ENCODE measurements around the gene IL27RA.

The IL27RA gene

DNA sequence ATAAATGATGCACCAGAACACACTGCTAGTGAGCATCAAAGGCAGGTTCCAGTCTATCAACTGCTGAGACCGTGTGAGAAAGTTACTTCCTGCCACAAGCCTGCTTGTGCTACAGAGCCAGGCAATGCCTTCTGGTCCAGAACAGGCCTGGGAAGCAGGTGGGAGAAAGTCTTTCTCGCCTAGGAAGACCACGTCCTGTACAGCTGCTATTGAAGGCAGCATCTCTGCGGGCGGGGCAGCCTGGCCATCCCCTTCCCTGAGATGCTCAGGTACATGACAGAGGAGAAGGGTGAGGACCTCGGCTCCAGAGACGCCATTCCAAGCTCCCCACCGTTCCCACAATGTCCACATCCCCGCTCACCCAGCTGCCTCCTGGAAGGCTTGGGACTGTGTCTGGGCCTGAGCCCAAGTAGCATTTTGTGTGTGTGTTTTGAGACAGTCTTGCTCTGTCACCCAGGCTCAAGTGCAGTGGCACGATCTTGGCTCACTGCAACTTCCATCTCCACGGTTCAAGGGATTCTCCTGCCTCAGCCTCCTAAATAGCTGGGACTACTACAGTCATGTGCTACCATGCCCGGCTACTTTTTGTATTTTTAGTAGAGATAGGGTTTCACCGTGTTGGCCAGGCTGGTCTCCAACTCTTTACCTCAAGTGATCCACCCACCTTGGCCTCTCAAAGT, 28.9 kb upstream of the IL27RA start:
- peak overlapping the region; percentile 35 for H3K27ac ChIP-seq (ENCODE audit: low read length)

DNA sequence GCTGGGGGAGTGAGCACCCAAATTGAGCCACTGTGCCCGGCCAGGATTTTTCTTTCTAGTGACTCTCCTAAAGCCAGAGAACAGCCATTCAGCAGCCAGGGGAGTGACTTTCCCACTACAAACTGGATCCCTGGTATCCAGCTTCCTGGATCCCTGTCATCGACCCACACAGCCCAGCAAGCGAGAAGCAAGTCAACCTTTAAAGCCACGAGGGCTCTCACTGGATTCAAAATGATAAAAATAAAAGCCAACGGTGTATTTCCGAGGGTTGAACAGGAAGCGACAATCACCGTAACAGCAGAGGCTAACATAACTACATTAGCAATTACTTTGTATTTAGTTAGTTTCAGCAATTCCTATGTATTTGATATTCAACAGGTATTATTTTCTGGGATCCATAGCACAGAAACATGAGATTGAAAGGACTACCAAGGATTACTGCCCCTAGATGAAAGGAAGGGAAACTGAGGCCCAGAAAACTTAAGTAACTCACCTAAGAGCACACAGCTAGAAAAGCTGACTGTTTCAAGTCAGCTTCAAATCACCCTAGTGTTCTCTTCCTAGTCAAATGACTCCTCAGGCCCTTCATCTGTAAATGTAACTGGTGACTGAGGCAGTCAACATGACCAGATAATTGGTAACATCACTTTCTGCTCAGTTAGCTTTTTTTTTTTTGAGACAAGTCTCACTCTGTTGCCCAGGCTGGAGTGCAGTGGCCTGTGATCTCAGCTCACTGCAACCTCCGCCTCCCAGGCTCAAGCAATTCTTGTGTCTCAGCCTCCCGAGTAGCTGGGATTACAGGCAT, 28.1 kb upstream of the IL27RA start:
- H3K4me3 ChIP-seq (ENCODE audit: low read depth in 1 of 2, low read length in 2 of 2), result no peak overlapping the region
- no peaks in the 10 kb centered on the region for H3K9me3 ChIP-seq (ENCODE audit: control insufficient read depth in 1 of 2, low read length in 2 of 2)
- H3K27me3 ChIP-seq (ENCODE audit: low read depth, low read length), result no peaks in the 10 kb centered on the region
- peaks cover 0 to 7% of the 10 kb centered on the region in 2 donors for H3K36me3 ChIP-seq (ENCODE audit: control insufficient read depth in 1 of 2, insufficient read depth in 2 of 2, low read length in 2 of 2)
- peaks cover 0 to 4% of the 10 kb centered on the region in 2 donors for H3K4me1 ChIP-seq (ENCODE audit: control insufficient read depth in 1 of 2, insufficient read depth in 2 of 2, low read length in 2 of 2)
- peak overlapping the region; percentile 35 for H3K27ac ChIP-seq (ENCODE audit: low read length)

More for the DNA sequence above, 28.9 kb upstream of the IL27RA start:
- H3K36me3 ChIP-seq (ENCODE audit: control insufficient read depth in 1 of 2, insufficient read depth in 2 of 2, low read length in 2 of 2), result peaks cover 0 to 10% of the 10 kb centered on the region in 2 donors
- no peaks in the 10 kb centered on the region for H3K27me3 ChIP-seq (ENCODE audit: low read depth, low read length)
- peaks cover 0 to 4% of the 10 kb centered on the region in 2 donors for H3K4me1 ChIP-seq (ENCODE audit: control insufficient read depth in 1 of 2, insufficient read depth in 2 of 2, low read length in 2 of 2)
- H3K4me3 ChIP-seq (ENCODE audit: low read depth in 1 of 2, low read length in 2 of 2), result no peak overlapping the region
- no peaks in the 10 kb centered on the region for H3K9me3 ChIP-seq (ENCODE audit: control insufficient read depth in 1 of 2, low read length in 2 of 2)

DNA sequence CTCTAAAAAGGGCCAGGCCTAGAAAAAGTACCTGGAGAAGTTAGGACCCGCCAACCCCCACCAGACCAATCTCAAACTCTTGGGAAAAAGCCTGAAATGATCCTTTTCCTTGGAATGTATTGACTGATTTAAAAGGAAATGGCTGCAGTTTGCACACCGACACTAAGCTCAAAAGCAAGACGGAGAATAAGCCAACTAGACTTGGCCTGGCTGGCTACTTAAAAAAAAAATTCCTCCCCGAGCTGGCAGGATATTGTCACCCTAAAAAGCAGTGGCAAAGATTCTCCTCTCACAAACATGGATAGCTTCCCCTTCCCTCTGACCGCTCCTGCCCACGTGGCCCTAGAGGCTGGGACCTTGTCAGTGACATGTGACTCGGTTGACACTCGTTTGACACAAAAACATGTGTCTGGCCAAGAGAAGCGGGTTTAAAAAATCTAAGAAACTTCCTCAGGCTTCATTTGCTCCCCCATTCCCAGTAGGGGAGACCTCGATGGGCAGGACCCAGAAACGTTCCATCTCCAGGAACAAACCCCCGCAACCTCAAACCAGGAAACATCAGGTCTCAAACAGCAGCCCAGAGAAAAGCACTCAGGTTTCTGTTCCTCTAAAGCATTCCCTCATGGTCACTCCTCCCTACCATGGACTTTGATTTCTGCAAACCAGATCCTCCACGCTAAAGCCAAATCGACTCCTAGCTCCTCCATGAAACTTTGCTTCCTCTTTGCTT, 26.8 kb upstream of the IL27RA start:
- H3K27me3 ChIP-seq (ENCODE audit: low read depth, low read length), result no peaks in the 10 kb centered on the region
- H3K9me3 ChIP-seq (ENCODE audit: control insufficient read depth in 1 of 2, low read length in 2 of 2), result no peaks in the 10 kb centered on the region
- peaks cover 0 to 4% of the 10 kb centered on the region in 2 donors for H3K4me1 ChIP-seq (ENCODE audit: control insufficient read depth in 1 of 2, insufficient read depth in 2 of 2, low read length in 2 of 2)
- H3K4me3 ChIP-seq (ENCODE audit: low read depth in 1 of 2, low read length in 2 of 2), result peak overlapping the region; percentile 60 to 73
- peak overlapping the region; percentile 96 for H3K27ac ChIP-seq (ENCODE audit: low read length)
- H3K36me3 ChIP-seq (ENCODE audit: control insufficient read depth in 1 of 2, insufficient read depth in 2 of 2, low read length in 2 of 2), result peaks cover 0 to 7% of the 10 kb centered on the region in 2 donors

DNA sequence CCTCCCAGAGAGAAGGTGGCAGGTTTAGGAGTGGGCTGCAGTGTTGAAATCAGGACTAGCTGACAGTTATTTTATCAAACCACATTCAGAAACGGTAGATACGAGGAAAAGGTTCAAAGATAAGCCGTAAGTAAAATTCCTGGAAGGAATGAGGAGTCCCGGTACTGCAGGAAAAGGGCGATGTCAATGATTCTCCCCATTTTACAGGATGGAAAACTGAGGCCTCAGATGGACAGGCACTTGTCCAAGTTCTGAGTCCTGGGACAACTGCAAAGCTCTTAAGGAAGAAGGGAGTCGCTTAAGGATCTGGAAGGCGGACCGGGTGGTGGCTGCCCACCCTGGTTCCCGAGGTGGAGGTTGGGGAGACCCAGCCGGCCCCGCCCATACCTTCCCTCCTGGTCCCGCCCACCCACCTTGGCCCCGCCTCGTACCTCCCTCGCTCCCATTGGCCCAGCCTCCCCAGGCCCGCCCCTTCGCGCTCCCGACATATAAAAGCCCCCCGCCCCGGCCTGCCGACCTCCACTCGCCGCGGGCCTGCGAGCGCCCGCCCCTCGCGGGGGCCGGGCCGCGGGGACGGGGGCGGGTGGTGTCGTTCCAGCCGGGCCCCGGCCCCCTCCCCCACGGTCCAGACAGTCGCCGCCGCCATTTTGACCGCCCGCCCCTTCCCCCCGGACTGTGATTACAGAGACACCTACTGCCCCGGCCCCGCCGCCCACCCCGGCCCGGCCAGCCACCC, 26.0 kb upstream of the IL27RA start:
- no peaks in the 10 kb centered on the region for H3K27me3 ChIP-seq (ENCODE audit: low read depth, low read length)
- no peaks in the 10 kb centered on the region for H3K9me3 ChIP-seq (ENCODE audit: control insufficient read depth in 1 of 2, low read length in 2 of 2)
- peaks cover 0 to 7% of the 10 kb centered on the region in 2 donors for H3K36me3 ChIP-seq (ENCODE audit: control insufficient read depth in 1 of 2, insufficient read depth in 2 of 2, low read length in 2 of 2)
- H3K27ac ChIP-seq (ENCODE audit: low read length), result peak overlapping the region; percentile 96
- H3K4me1 ChIP-seq (ENCODE audit: control insufficient read depth in 1 of 2, insufficient read depth in 2 of 2, low read length in 2 of 2), result peaks cover 0 to 4% of the 10 kb centered on the region in 2 donors
- peak overlapping the region; percentile 60 to 73 for H3K4me3 ChIP-seq (ENCODE audit: low read depth in 1 of 2, low read length in 2 of 2)

DNA sequence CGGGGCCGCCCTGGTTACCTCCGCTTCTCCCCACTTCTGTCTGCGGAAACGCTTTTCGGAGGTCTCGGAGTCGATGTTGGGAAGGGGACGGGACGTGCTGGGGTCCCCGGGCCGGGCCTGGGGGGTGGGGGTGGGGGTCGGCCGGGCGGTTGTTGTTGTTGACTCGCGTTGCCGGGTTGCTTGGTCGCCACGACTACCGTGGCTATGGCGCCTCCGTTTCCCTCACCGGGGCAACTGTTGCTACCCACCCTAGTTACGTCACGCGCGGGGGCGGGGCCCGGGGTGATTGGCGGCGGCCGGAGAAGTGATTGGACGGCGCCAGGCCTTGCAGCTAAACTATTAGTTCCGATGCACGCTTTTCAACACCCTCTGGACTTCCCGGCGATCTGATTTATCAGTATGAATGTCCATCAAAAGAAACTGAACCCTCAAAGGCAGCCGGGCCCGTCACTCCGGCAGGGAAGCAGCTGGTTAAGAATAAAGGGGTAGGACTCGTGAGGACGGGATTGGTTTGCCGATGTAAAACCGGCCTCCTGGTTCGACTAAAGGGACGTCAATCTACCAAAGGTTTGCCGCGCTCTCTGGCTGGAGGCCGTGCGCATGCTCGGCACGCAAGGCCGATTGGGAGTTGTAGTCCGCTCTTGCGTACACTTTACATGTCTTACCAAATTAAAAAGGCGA, 25.3 kb upstream of the IL27RA start, which contains the start of gene RFX1:
Gene RFX1 (minus strand): TSS at position 236 of the 681 bp plus-strand sequence. CDS start 12,477 bp downstream, outside the sequence.
- Histone ChIP-seq H3K36me3 (ENCODE audit: control insufficient read depth in 1 of 2, insufficient read depth in 2 of 2, low read length in 2 of 2) (peaks cover 0 to 7% of the 10 kb centered on the region in 2 donors), H3K27me3 (ENCODE audit: low read depth, low read length) (no peaks in the 10 kb centered on the region), H3K9me3 (ENCODE audit: control insufficient read depth in 1 of 2, low read length in 2 of 2) (no peaks in the 10 kb centered on the region), H3K4me3 (ENCODE audit: low read depth in 1 of 2, low read length in 2 of 2) (peak within 1 kb of the TSS; percentile 71 to 73), H3K4me1 (ENCODE audit: control insufficient read depth in 1 of 2, insufficient read depth in 2 of 2, low read length in 2 of 2) (peaks cover 0 to 4% of the 10 kb centered on the region in 2 donors), H3K27ac (ENCODE audit: low read length) (peak within 1 kb of the TSS; percentile 98)

DNA sequence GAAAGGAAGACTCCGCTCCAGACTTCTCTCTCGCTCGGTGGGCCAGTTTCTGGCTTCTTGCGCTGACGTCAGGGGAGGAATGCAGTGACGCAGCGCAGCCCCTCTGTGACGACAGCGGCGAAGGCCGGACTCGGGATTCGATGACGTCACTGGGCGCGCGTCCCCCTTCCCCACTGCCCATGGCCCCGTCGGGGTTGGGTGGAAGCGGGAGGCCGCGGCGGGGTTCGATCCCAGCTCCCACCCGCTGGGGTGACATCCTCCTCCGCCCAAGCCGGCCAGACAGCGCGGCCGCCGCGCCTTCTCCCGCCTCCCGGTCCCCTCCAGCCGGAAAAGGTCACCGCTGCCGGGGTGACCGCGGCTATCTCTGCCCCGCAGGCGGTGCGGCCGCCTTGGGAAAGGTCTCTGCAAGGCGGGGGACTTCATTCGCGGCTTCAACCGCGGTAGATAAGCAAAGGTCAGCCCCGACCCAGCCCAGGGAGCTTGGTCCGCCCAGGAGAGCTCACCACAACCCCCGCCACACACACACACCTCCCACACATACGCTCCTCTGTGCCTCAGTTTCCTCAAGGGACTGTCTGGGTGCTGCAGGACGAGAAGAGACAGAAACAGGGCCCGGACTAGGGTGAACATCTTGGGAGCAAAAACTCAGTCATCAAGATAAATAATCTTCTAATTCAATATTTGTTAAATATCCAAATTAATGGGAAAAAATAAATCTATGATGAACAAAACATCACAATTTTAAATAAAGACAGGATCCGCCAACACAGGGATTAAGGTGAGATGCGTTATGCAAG, 24.6 kb upstream of the IL27RA start:
- Histone ChIP-seq H3K27ac (ENCODE audit: low read length) (peak overlapping the region; percentile 98), H3K4me1 (ENCODE audit: control insufficient read depth in 1 of 2, insufficient read depth in 2 of 2, low read length in 2 of 2) (peaks cover 0 to 4% of the 10 kb centered on the region in 2 donors), H3K27me3 (ENCODE audit: low read depth, low read length) (no peaks in the 10 kb centered on the region), H3K4me3 (ENCODE audit: low read depth in 1 of 2, low read length in 2 of 2) (peak overlapping the region; percentile 71 to 73), H3K9me3 (ENCODE audit: control insufficient read depth in 1 of 2, low read length in 2 of 2) (no peaks in the 10 kb centered on the region), H3K36me3 (ENCODE audit: control insufficient read depth in 1 of 2, insufficient read depth in 2 of 2, low read length in 2 of 2) (peaks cover 0 to 7% of the 10 kb centered on the region in 2 donors)

DNA sequence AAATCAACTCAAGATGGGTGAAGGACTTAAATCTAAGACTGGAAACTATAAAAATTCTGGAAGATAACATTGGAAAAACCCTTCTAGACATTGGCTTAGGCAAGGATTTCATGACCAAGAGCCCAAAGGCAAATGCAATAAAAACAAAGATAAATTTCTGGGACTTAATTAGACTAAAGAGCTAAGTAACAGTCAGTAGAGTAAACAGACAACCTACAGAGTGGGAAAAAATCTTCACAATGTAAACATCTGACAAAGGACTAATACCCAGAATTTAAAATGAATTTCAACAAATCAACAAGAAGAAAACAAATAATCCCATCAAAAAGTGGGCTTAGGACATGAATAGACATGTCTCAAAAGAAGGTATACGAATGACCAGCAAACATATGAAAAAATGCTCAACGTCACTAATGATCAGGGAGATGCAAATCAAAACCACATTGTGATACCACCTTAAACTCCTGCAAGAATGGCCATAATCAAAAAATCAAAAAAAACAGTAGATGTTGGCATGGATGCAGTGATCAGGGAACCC, 19.1 kb upstream of the IL27RA start:
- Histone ChIP-seq H3K4me1 (ENCODE audit: control insufficient read depth in 1 of 2, insufficient read depth in 2 of 2, low read length in 2 of 2) (no peaks in the 10 kb centered on the region), H3K9me3 (ENCODE audit: control insufficient read depth in 1 of 2, low read length in 2 of 2) (no peaks in the 10 kb centered on the region), H3K4me3 (ENCODE audit: low read depth in 1 of 2, low read length in 2 of 2) (no peak overlapping the region), H3K27ac (ENCODE audit: low read length) (no peak overlapping the region), H3K36me3 (ENCODE audit: control insufficient read depth in 1 of 2, insufficient read depth in 2 of 2, low read length in 2 of 2) (no peaks in the 10 kb centered on the region), H3K27me3 (ENCODE audit: low read depth, low read length) (no peaks in the 10 kb centered on the region)

DNA sequence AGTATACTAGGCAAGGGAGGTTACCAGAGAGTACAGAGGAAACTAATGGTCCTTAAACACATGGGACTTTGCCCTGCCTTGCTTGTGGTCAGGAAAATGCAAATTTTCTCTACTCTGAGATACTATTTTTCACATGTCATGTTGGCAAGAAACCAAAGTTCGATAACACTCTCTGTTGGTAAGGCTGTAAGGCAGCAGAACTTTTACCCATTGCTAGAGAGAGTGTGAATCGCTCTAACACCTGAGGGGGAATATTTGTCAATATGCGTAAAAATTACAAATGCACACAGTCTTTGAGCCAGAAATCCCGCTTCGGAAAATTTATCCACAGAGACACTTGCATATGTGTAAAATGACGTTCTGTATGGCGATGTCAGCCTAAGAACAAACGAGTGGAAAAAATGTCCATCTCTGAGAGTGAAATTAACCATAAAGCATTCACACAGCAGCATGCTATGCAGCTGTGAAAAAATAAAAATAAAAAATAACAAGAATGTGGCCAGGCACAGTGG, 16.0 kb upstream of the IL27RA start:
- no peaks in the 10 kb centered on the region for H3K4me1 ChIP-seq (ENCODE audit: control insufficient read depth in 1 of 2, insufficient read depth in 2 of 2, low read length in 2 of 2)
- no peak overlapping the region for H3K4me3 ChIP-seq (ENCODE audit: low read depth in 1 of 2, low read length in 2 of 2)
- no peaks in the 10 kb centered on the region for H3K27me3 ChIP-seq (ENCODE audit: low read depth, low read length)
- no peaks in the 10 kb centered on the region for H3K36me3 ChIP-seq (ENCODE audit: control insufficient read depth in 1 of 2, insufficient read depth in 2 of 2, low read length in 2 of 2)
- H3K9me3 ChIP-seq (ENCODE audit: control insufficient read depth in 1 of 2, low read length in 2 of 2), result no peaks in the 10 kb centered on the region
- no peak overlapping the region for H3K27ac ChIP-seq (ENCODE audit: low read length)

DNA sequence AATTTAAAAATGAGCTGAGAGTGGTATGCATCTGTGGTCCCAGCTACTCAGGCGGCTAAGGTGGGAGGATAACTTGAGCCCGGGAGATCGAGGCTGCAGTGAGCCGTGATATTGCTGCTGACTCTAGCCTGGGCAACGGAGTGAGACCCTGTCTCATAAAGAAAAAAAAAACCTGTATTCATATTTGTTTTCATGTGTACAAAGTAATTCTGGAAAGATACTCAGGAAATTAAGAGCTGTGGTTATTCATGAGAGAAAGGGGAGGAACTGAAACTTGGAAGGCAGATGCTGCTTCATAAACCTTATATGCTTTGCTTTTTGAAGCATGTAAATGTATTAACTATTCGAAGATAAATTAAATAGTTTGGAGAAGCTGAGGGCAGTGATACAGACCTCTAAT, 12.5 kb upstream of the IL27RA start:
- Histone ChIP-seq H3K9me3 (ENCODE audit: control insufficient read depth in 1 of 2, low read length in 2 of 2) (no peaks in the 10 kb centered on the region), H3K4me1 (ENCODE audit: control insufficient read depth in 1 of 2, insufficient read depth in 2 of 2, low read length in 2 of 2) (peaks cover 0 to 3% of the 10 kb centered on the region in 2 donors), H3K27ac (ENCODE audit: low read length) (no peak overlapping the region), H3K4me3 (ENCODE audit: low read depth in 1 of 2, low read length in 2 of 2) (no peak overlapping the region), H3K27me3 (ENCODE audit: low read depth, low read length) (no peaks in the 10 kb centered on the region), H3K36me3 (ENCODE audit: control insufficient read depth in 1 of 2, insufficient read depth in 2 of 2, low read length in 2 of 2) (no peaks in the 10 kb centered on the region)
